HG02763 (cell line): ENCODE data around the gene TEF.

Experiments used
- ATAC-seq: cut with Tn5 transposase; IDR thresholded peaks from one replicate; pipeline ENCODE4 v1.9.1; 2021; ENCODE audit warnings: mild to moderate bottlenecking, moderate library complexity; ENCODE audit not compliant: unreplicated experiment

Gene TEF

DNA sequence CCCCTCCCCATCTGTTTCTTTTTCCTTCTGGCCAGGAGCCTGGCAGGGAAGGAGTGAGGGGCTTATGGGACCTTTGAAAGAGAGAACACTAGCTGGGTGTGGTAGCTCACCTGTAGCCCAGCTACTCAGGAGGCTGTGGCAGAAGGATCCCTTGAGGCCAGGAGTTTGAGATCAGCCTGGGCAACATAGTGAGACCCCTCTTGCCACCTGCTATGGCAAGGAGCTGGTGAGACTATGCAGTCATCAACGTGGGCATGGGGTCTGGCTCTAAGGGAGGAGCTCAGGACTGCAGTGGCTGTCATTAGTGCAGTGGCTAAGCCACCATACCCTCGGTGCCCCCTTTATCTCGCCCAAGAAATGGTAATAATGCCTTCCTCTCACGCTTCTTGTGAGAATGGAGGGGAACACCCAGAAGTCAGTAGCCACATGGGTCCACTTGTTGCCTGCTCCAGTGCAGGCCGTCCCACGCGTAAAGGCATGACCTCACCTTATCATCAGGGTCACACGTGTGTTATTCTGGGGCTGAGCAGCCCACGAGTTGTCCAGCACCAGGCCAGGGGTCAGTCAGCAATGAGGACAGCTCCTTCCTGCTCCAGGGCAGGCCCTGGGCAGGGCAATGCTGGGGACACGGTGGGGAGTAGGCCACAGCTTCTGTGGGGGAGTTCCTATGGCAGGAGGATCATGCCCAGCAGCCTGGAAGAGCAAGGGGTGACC, 27.7 kb upstream of the TEF start:
- no peak for ATAC-seq

- no peak for ATAC-seq
Observed at GRCh38 chr22:41354979-41355378, 26.8 kb upstream of the TEF start.

GRCh38 chr22:41355895-41356294, 25.8 kb upstream of the TEF start:
- no peak for ATAC-seq

DNA sequence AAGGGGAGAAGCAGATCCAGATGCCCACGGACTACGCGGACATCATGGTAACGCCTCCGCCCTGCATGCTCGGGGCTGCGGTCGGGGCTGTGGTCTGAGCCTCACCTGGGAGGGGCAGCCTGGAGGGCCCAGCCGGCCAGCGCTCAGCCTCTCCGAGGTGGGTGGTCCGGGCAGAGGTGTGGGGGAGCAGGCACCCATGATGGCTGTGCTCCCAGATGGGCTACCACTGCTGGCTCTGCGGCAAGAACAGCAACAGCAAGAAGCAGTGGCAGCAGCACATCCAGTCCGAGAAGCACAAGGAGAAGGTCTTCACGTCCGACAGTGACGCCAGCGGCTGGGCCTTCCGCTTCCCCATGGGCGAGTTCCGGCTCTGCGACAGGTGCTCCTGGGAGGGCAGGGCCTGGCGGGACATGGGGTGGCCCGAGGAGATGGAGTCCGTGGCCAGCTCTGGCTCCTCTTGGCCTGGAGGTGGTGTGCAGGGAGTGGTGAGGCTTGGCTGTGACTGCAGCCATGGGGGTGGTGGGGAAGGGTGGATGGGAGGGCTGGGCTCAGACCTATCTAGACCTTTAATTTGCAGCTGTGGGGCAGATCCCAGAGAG, 25.2 kb upstream of the TEF start:
- no peak for ATAC-seq

- ATAC-seq: no peak
Observed at GRCh38 chr22:41357191-41357590, 24.6 kb upstream of the TEF start.

GRCh38 chr22:41358927-41359326, 22.8 kb upstream of the TEF start:
- ATAC-seq: no peak

DNA sequence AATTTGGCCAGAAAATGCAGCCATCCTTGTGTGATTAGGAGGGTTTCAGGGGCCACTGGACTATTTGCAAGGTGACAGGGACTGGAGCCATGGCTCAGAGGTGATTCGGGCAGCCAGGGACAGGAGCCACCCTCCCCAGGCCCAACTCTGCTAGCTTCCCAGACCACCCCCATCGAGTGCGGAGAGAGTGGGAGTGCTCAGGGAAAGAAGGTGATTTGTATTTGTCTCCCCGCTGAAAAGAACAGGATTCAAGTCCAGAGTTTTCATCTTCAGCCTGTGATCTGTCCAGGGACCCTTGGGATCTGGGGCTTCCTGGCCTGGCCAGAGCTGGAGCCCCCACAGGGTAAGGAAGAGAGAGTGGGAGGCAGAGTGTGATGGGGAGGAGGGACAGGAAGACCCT, 22.4 kb upstream of the TEF start:
- ATAC-seq: no peak

DNA sequence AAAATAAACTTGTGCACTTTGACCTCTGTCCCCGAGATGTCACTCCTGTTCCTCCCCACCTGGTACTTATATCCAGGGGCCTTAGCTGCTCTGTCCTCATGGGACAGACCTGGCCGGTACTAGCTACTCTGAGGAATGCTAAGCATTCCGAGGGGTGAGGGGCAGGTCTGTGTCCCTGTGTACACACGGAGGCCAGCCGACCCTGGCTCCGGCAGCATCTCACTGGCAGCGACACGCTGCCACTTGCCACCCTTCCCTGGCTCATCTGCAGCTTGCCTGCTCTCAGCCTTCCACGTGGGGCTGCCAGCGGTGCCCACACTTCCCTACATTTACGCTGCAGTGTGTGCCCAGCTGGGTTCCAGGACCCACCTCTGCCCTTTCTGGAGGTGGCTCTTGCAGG, 21.6 kb upstream of the TEF start:
- no peak for ATAC-seq

DNA sequence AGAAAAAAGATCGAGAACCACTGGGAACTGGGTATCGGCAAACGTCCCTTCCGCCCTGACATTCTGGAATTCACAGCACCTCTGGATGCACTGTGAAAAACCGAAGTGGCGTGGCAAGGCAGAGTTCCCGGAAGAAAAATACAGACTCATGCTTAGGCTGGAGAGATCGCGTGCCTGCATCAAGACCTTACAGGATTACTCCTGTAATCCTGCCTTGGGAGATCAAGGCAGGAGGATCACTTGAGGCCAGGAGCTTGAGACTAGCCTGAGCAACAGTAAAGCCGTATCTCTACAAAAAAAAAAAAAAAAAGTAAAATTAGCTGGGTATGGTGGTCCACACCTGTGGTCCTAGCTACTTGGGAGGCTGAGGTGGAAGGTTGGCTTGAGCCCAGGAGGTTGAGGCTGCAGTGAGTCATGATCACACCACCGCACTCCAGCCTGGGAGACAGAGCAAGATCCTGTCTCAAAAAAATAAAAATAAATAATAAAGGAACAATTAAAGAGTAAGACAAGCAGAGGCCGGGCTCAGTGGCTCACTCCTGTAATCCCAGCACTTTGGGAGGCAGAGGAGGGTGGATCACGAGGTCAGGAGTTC, 19.9 kb upstream of the TEF start:
- ATAC-seq: no peak

DNA sequence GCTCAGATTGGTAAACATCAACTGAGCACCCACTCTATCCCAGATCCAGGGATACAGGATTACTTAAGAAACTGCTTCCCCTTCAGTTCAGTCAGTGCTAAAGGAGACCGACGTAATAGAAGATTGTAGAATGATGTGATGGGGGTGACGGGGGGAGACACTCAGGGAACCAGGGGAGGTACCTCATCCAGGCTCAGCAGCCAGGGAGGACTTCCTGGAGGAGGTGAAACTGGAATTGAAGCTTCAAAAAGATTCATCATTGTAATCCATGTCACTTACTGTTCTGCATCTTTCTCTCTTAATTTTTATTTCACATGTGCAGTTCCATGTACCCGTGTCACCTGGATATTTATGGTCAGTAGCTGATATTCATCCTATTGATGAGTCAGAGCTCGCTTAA, 19.1 kb upstream of the TEF start:
- no peak for ATAC-seq

DNA sequence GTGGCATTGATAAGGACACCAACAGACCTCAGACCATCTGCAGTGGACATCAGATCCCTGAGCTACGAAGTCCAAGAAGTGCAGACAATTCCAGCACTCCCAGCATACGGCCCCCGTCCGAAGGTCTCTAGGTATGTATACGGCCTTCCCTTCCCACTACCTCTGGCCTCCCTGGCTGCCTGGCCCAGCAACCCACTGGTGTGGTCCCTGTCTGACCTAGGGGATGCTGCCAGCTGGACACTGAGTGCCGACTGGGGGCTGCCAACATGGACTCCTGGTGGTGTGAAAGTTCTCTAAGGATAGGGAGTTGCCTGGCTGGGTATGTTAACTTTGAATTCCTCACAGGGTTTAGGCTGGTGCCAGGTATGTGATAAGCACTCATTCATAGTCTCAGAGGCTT, 17.5 kb upstream of the TEF start:
- ATAC-seq: no peak

DNA sequence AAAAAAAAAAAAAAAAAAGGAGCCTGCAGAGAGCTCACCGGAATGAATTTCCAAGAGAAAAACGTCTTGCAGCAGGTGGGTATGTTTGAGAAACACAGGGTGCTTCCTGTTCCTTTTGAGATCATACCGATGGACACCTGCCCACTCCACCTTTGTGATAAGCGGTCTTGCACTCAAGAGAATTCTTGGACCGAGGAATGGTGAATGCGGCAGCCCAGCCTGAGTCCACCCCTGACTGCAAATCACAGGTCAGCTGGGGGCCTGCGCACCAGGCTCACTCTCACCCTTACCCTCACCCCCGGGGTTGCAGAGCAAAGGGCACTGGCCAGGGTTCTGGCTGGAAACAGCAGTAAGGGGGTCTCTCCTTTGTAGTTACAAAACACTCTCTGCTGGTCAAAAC, 16.8 kb upstream of the TEF start:
- ATAC-seq: no peak

DNA sequence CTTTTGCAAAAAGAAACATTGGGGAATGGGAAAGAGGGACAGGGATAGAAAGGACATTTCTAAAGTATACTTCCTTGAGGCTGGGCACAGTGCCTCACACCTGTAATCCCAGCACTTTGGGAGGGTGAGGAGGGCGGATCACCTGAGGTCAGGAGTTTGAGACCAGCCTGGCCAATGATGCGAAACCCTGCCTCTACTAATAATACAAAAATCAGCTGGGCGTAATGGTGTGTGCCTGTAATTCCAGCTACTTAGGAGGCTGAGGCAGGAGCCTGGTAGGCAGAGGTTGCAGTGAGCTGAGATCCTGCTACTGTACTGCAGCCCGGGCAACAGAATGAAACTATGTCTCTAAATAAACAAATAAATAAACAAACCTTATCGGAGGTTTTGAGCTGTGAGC, 16.3 kb upstream of the TEF start:
- no peak for ATAC-seq

GRCh38 chr22:41366323-41367029, 15.3 kb upstream of the TEF start:
- no peak for ATAC-seq

GRCh38 chr22:41367039-41367679, 14.6 kb upstream of the TEF start:
- ATAC-seq: no peak

DNA sequence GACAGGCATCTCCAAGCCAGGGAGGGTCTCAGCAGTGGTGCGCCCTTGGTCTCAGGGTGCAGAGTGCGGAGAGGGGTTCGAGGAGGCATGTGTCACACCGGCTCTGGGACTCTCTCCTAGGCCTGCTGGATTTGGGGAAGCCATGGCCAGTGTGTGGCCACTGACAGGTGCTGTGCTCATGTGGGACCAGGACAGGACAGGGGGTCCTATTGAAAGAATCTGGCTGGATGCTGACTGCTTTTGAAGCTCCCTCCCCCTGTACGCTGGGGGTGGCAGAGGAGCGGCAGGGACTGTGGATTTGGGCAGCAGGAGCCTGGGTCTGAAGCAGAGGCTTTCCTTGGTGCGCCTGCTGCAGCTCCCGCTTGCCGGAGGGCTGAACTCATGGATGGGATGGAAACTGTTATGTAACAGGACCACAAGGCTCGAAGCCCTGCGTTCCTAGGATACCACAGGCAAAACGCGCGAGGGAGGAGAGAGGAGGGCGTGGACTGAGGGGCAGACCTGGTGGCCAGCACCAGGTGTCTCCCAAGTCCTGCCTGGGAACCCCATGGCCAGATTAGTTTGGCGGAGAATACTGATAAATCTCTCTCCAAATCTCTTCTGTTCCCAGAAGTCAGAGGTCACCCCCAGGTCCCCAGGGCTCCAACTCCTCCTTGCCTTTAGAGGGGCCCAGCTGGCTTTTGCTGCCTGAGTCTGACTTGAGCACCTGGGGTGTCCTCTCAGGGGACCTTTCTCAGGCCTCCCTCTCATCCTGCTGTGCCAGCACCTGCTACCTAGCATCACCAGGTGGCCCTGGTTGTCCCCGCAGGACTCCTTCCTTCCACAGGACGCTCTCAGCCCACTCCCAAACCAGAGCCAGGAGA, 13.8 kb upstream of the TEF start:
- no peak for ATAC-seq

- ATAC-seq: no peak
Observed at GRCh38 chr22:41368543-41369423, 13.0 kb upstream of the TEF start.

GRCh38 chr22:41369424-41369745, 12.4 kb upstream of the TEF start:
- no peak for ATAC-seq

DNA sequence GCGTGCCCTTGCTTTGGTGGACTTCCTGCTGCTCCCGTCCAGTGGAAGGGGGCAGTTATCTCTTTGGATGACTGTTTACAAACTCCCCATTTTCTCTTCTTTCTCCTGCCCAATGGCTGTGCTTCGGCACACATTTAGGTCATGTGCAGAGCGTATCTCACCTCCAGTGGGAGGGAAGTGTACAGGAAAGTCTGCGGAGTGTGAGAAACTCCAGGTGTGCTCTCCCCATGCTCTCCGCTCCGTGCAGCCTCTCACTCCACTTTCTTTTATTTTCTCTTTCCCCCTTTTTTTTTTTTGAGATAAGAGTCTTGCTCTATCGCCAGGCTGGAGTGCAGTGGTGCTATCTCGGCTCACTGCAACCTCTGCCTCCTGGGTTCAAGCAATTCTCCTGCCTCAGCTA, 11.9 kb upstream of the TEF start:
- no peak for ATAC-seq

GRCh38 chr22:41377846-41378245, 3.9 kb upstream of the TEF start:
- ATAC-seq: no peak
